Cardiac fibroblast (primary cell): ENCODE measurements around the gene VAV2.

ENCODE experiments used
- DNase-seq, 2 donors: peaks; one replicate each; pipeline versions ENCODE4 v3.0.0 to v3.0.0-alpha.2; 2010; ENCODE audit warnings: low read depth in 2 of 2
- H3K4me3 ChIP-seq, 2 donors: replicated peaks in 1 of 2; 1 replicate in 1 of 2; 2 replicates in 1 of 2; pipeline ENCODE4 v1.5.1; 2011; ENCODE audit warnings: low read depth in 2 of 2, low read length in 2 of 2, mild to moderate bottlenecking in 2 of 2, moderate library complexity in 1 of 2
- TF ChIP-seq, protein P1 (sequence below): IDR thresholded peaks from one replicate; pipeline ENCODE4 v1.5.1; 2011; ENCODE audit warnings: low read depth, mild to moderate bottlenecking, low read length, inconsistent platforms

Gene VAV2

DNA sequence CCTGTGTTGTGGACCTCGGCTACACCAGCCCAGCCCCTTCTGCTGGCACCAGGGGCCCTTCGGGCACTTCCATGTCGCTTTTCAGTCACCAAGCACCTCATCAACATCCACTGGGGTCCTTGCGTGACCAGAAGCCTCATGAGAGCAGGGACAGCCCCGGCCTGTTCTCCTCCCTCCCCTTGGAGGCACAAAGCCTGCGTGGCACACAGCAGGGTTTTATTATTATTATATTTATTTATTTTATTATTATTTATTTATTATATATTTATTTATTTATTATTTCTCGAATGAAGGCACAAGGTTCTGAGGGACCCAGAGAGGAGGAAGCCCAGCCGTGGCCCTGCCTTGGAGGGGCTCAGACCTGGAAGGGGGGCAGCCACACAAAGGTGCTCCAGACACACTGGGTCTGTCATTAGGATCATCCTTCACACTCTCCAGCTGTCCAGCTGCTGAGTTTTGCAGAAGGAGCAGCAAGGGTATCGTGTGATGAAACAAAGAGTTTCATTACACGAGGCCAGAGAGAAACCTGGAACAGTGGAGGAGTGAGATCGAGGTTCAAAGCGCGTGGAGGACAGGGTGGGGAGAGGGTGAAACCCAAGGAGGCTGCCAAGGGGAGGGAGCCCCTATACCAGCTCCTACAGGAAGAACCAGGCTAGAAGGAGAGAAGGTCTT, 5.2 kb downstream of the VAV2 start:
- TF ChIP-seq, protein P1, sequence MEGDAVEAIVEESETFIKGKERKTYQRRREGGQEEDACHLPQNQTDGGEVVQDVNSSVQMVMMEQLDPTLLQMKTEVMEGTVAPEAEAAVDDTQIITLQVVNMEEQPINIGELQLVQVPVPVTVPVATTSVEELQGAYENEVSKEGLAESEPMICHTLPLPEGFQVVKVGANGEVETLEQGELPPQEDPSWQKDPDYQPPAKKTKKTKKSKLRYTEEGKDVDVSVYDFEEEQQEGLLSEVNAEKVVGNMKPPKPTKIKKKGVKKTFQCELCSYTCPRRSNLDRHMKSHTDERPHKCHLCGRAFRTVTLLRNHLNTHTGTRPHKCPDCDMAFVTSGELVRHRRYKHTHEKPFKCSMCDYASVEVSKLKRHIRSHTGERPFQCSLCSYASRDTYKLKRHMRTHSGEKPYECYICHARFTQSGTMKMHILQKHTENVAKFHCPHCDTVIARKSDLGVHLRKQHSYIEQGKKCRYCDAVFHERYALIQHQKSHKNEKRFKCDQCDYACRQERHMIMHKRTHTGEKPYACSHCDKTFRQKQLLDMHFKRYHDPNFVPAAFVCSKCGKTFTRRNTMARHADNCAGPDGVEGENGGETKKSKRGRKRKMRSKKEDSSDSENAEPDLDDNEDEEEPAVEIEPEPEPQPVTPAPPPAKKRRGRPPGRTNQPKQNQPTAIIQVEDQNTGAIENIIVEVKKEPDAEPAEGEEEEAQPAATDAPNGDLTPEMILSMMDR, result no peak
- no peak for DNase-seq
- H3K4me3 ChIP-seq, result no peak overlapping the region

GRCh38 chr9:133986061-133986460, 6.1 kb downstream of the VAV2 start:
- no peak for DNase-seq

GRCh38 chr9:133982971-133983720, 9.0 kb downstream of the VAV2 start:
- H3K4me3 ChIP-seq, result no peak overlapping the region
- TF ChIP-seq, protein P1, result no peak
- DNase-seq, result no peak

More at GRCh38 chr9:133986061-133986460, 6.1 kb downstream of the VAV2 start:
- no peak overlapping the region for H3K4me3 ChIP-seq
- TF ChIP-seq, protein P1, result no peak

- no peak for DNase-seq
- no peak overlapping the region for H3K4me3 ChIP-seq
- TF ChIP-seq, protein P1, result no peak
These were observed 10.0 kb downstream of the VAV2 start for GRCh38 chr9:133981958-133982681.

- DNase-seq, result no peak
- TF ChIP-seq, protein P1, result no peak
These were observed 10.6 kb downstream of the VAV2 start for GRCh38 chr9:133981589-133981957.

DNA sequence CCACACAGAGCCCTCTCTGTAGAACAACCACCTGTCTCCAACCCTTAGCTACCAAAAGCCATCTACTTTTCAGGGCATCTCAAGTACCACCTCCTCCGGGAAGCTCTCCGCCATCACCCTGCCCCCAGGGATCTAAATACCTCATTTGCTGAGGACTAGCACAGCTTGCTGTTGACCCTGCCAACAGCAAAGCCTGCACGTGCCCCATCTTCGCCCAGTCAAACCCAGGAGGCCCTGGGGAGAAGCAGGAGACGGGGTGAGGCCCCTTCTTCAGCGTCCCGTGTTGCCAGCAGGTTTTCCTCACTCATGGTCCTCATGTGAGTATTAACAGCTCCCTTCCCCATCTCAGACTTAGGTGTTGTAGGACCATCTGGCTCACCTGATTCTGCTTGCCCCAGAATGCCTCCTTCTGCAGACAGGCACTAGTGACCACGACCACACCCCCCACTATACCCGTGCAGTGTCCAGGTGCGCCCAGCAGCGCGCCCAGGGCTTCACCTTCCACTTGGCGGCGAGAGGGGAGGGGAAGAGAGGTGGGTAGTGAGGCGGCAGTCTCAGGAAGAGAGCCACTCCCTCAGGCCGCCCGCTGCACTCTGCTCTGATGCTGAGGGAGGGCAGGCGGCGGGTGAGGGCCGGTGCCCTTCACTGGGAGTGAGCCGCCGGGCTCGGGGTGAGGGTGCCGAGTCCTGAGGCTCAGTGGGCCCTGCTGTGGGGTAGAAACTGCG, 11.1 kb downstream of the VAV2 start:
- TF ChIP-seq, protein P1, result no peak
- H3K4me3 ChIP-seq, result no peak overlapping the region
- DNase-seq, result no peak

More at GRCh38 chr9:133981589-133981957, 10.6 kb downstream of the VAV2 start:
- no peak overlapping the region for H3K4me3 ChIP-seq
